Osteocyte (in vitro differentiated cells): ENCODE measurements around the gene CELF5. TPM values are rescaled to one million over a fixed set of nuclear protein-coding genes. Genes with fewer than 3 reads are reported as not detected.

Experiments
- DNase-seq: peaks from one replicate; pipeline ENCODE4 v3.0.0; 2021; ENCODE audit warnings: mixed read lengths; ENCODE audit not compliant: unreplicated experiment; ENCODE audit errors: extremely low spot score
- H3K27ac Mint-ChIP-seq: one replicate; pipeline ENCODE4 v1.8.0; 2021; ENCODE audit warnings: mild to moderate bottlenecking, mixed read lengths; ENCODE audit not compliant: unreplicated experiment
- H3K27me3 Mint-ChIP-seq: one replicate; pipeline ENCODE4 v1.8.0; 2021; ENCODE audit warnings: mixed read lengths; ENCODE audit not compliant: unreplicated experiment
- H3K36me3 Mint-ChIP-seq: one replicate; pipeline ENCODE4 v1.8.0; 2021; ENCODE audit warnings: mixed read lengths; ENCODE audit not compliant: unreplicated experiment
- H3K4me1 Mint-ChIP-seq: one replicate; pipeline ENCODE4 v1.8.0; 2021; ENCODE audit warnings: mixed read lengths; ENCODE audit not compliant: unreplicated experiment
- H3K4me3 Mint-ChIP-seq: one replicate; pipeline ENCODE4 v1.8.0; 2021; ENCODE audit warnings: mild to moderate bottlenecking, moderate library complexity, mixed read lengths; ENCODE audit not compliant: unreplicated experiment
- H3K9me3 Mint-ChIP-seq: one replicate; pipeline ENCODE4 v1.8.0; 2021; ENCODE audit warnings: mixed read lengths; ENCODE audit not compliant: unreplicated experiment
- CTCF ChIP-seq: fragments of 200-600 bp; sonication (generic); IDR thresholded peaks from 2 replicates; pipeline ENCODE4 v1.5.0; 2021; ENCODE audit warnings: antibody characterized with exemption, mild to moderate bottlenecking, moderate library complexity
- total RNA-seq: library from RNA; stranded (reverse); gene quantifications from 2 replicates; pipeline ENCODE4 v1.2.1, GENCODE V29; 2021

The CELF5 gene
- total RNA-seq, 1 donor from 2014 or later: 0.16 TPM

GRCh38 chr19:3178973-3179738, 45.3 kb upstream of the CELF5 start:
- DNase-seq: no peak
- no peak for TF ChIP-seq CTCF
- peaks cover 3% of the 10 kb centered on the region for H3K4me1 Mint-ChIP-seq
- H3K27me3 Mint-ChIP-seq: no peaks in the 10 kb centered on the region
- no peaks in the 10 kb centered on the region for H3K9me3 Mint-ChIP-seq
- no peak overlapping the region for H3K27ac Mint-ChIP-seq
- no peak overlapping the region for H3K4me3 Mint-ChIP-seq
- H3K36me3 Mint-ChIP-seq: no peaks in the 10 kb centered on the region

- DNase-seq: no peak
- no peak overlapping the region for H3K4me3 Mint-ChIP-seq
- H3K27me3 Mint-ChIP-seq: no peaks in the 10 kb centered on the region
- no peak overlapping the region for H3K27ac Mint-ChIP-seq
- peaks cover 3% of the 10 kb centered on the region for H3K4me1 Mint-ChIP-seq
- H3K36me3 Mint-ChIP-seq: no peaks in the 10 kb centered on the region
- H3K9me3 Mint-ChIP-seq: no peaks in the 10 kb centered on the region
- no peak for TF ChIP-seq CTCF
These were observed 44.6 kb upstream of the CELF5 start for GRCh38 chr19:3179739-3180293.

GRCh38 chr19:3183721-3184641, 40.5 kb upstream of the CELF5 start:
- no peak for TF ChIP-seq CTCF
- DNase-seq: no peak
- Mint-ChIP-seq H3K27ac (no peak overlapping the region), H3K4me3 (no peak overlapping the region), H3K9me3 (no peaks in the 10 kb centered on the region), H3K27me3 (no peaks in the 10 kb centered on the region), H3K36me3 (no peaks in the 10 kb centered on the region), H3K4me1 (peaks cover 16% of the 10 kb centered on the region)

GRCh38 chr19:3184847-3185460, 39.5 kb upstream of the CELF5 start:
- Mint-ChIP-seq H3K36me3 (no peaks in the 10 kb centered on the region), H3K4me1 (peaks cover 18% of the 10 kb centered on the region), H3K9me3 (no peaks in the 10 kb centered on the region), H3K27ac (peak overlapping the region; percentile 94), H3K4me3 (peak overlapping the region; percentile 95), H3K27me3 (no peaks in the 10 kb centered on the region)
- DNase-seq: no peak
- no peak for TF ChIP-seq CTCF
